Esophagus squamous epithelium (tissue), 5 donors: ENCODE measurements around the gene NUDCD3. TPM values are rescaled to one million over a fixed set of nuclear protein-coding genes. Genes with fewer than 3 reads are reported as not detected.

Experiments used
- DNase-seq: peaks from one replicate; lab custom pipeline; 2025; lab: John Stamatoyannopoulos, UW
- H3K27ac ChIP-seq, 4 donors: fragments of 200-600 bp; sonication (generic); one replicate each; pipeline ENCODE4 v1.5.1; 2016 to 2019; ENCODE audit warnings: mild to moderate bottlenecking in 1 of 4
- H3K27me3 ChIP-seq, 4 donors: fragments of 200-600 bp; sonication (generic); 1 replicate in 3 of 4; 2 replicates in 1 of 4; pipeline versions ENCODE4 v1.5.1 to v1.6.0; 2017 to 2021; ENCODE audit warnings: antibody characterized with exemption in 1 of 4
- H3K36me3 ChIP-seq, 3 donors: fragments of 200-600 bp; sonication (generic); one replicate each; pipeline ENCODE4 v1.5.1; 2016 to 2019
- H3K4me1 ChIP-seq, 3 donors: fragments of 200-600 bp; sonication (generic); one replicate each; pipeline ENCODE4 v1.5.1; 2017 to 2019
- H3K4me3 ChIP-seq, 4 donors: fragments of 200-600 bp; sonication (generic); 1 replicate in 3 of 4; 2 replicates in 1 of 4; pipeline ENCODE4 v1.5.1; 2016 to 2019; ENCODE audit warnings: mild to moderate bottlenecking in 2 of 4, moderate library complexity in 1 of 4
- H3K9me3 ChIP-seq, 3 donors: fragments of 200-600 bp; sonication (generic); one replicate each; pipeline ENCODE4 v1.5.1; 2016 to 2019
- CTCF ChIP-seq, 6 experiments: fragments of 450-650 bp in 4 of 6; fragments of 200-600 bp in 2 of 6; sonication (generic) in 2 of 6; IDR thresholded peaks; one replicate each; pipeline ENCODE4 v1.5.1; 2016 to 2019; ENCODE audit warnings: antibody characterized with exemption in 6 of 6, mild to moderate bottlenecking in 4 of 6, moderate library complexity in 4 of 6
- POLR2A ChIP-seq, 4 donors: fragments of 450-650 bp; IDR thresholded peaks; one replicate each; pipeline ENCODE4 v1.6.1; 2017; ENCODE audit warnings: antibody characterized with exemption in 4 of 4, mild to moderate bottlenecking in 4 of 4, moderate library complexity in 3 of 4
- WGBS, 2 donors: methylation state at CpG; one replicate each; pipeline ENCODE4 v1.1.5; 2018; 5-methylcytosine and 5-hydroxymethylcytosine counted together
- intact Hi-C: fragments of 100-400 bp; cut with DNase I; formaldehyde crosslinking; loops from one replicate; pipeline ENCODE4 v1.15.0; 2022
- total RNA-seq, 4 donors: library from RNA; depleted of rRNA; stranded (reverse); fragments of >200 nt; gene quantifications; one replicate each; pipeline ENCODE4 v1.1.0, GENCODE V29; 2016
- donor health status: DM: yes; HTN: yes; CAD: no.

The NUDCD3 gene
- total RNA-seq, 4 donors from 2014 or later: 33.5 to 54.0 (median 47.0) TPM

GRCh38 chr7:44391746-44392617, 98.5 kb downstream of the NUDCD3 start:
- H3K27ac ChIP-seq: no peak overlapping the region
- no peak overlapping the region for H3K4me3 ChIP-seq
- TF ChIP-seq CTCF (IDR thresholded peaks at IDR 0.05) (no peak), POLR2A (IDR thresholded peaks at IDR 0.05) (no peak)
- 60 to 90% methylated on average over 1 to 5 of the region's 11 CpGs for WGBS, 2 donors
- no peaks in the 10 kb centered on the region for H3K4me1 ChIP-seq
- intact Hi-C loops: no loop called here
- no peaks in the 10 kb centered on the region for H3K9me3 ChIP-seq
- H3K36me3 ChIP-seq: peaks cover 12 to 98% (median 18%) of the 10 kb centered on the region in 3 donors
- no peaks in the 10 kb centered on the region for H3K27me3 ChIP-seq
- no peak for DNase-seq

- DNase-seq: no peak
- no peak for TF ChIP-seq CTCF (IDR thresholded peaks at IDR 0.05)
- no peak for TF ChIP-seq POLR2A (IDR thresholded peaks at IDR 0.05)
Observed at GRCh38 chr7:44391171-44391570, 99.3 kb downstream of the NUDCD3 start.

GRCh38 chr7:44390701-44391100, 99.8 kb downstream of the NUDCD3 start:
- Histone ChIP-seq H3K36me3 (peaks cover 12 to 99% (median 18%) of the 10 kb centered on the region in 3 donors), H3K4me1 (no peaks in the 10 kb centered on the region), H3K27ac (no peak overlapping the region), H3K4me3 (no peak overlapping the region), H3K9me3 (no peaks in the 10 kb centered on the region), H3K27me3 (no peaks in the 10 kb centered on the region)
- 73 to 93% methylated on average over 2 of the region's 2 CpGs for WGBS, 2 donors
- TF ChIP-seq CTCF (IDR thresholded peaks at IDR 0.05) (no peak), POLR2A (IDR thresholded peaks at IDR 0.05) (no peak)
- intact Hi-C loops: no loop called here
- no peak for DNase-seq

More at GRCh38 chr7:44391171-44391570, 99.3 kb downstream of the NUDCD3 start:
- WGBS, 2 donors: 82 to 94% methylated on average over 10 of the region's 10 CpGs
- intact Hi-C loops: no loop called here
- Histone ChIP-seq H3K4me3 (no peak overlapping the region), H3K36me3 (peaks cover 12 to 99% (median 18%) of the 10 kb centered on the region in 3 donors), H3K27ac (no peak overlapping the region), H3K27me3 (no peaks in the 10 kb centered on the region), H3K9me3 (no peaks in the 10 kb centered on the region), H3K4me1 (no peaks in the 10 kb centered on the region)

GRCh38 chr7:44388089-44388970, 102.1 kb downstream of the NUDCD3 start:
- no peak for DNase-seq
- no peaks in the 10 kb centered on the region for H3K27me3 ChIP-seq
- TF ChIP-seq CTCF (IDR thresholded peaks at IDR 0.05): no peak
- no peak for TF ChIP-seq POLR2A (IDR thresholded peaks at IDR 0.05)
- peaks cover 5 to 100% (median 18%) of the 10 kb centered on the region in 3 donors for H3K36me3 ChIP-seq
- H3K4me3 ChIP-seq: no peak overlapping the region
- intact Hi-C loops: no loop called here
- no peaks in the 10 kb centered on the region for H3K4me1 ChIP-seq
- H3K27ac ChIP-seq: no peak overlapping the region
- 89 to 91% methylated on average over 9 to 11 of the region's 14 CpGs for WGBS, 2 donors
- H3K9me3 ChIP-seq: no peaks in the 10 kb centered on the region
